Stimulated activated CD8-positive, alpha-beta memory T cell treated with anti-CD3 and anti-CD28 coated beads, Interleukin-4, amount 100 ng/mL, for 4 hours (primary cell): ENCODE measurements around the gene KLHL1.

Experiments
- DNase-seq, 2 donors: peaks; one replicate each; pipeline ENCODE4 v3.0.0-alpha.2; 2020; ENCODE audit warnings: low read depth in 2 of 2, low spot score in 1 of 2

The KLHL1 gene

DNA sequence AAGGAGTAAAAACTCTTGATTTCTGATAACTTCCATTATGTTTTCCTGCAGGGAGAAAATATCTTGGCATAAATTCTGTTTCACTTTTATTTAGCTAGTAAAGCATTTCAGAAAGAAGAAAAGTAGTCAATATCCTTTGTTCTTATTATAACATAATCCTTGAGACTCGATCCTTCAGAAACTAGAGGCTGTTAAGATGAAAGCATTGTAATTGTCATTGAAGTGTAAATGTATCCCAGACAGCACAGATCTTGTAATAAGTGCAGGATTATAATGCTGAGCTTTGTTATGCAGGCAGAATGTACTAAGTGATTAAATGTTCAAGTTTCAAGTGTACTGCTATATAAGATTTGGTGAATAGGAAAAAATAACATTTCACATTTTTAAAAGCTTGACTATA, 225.8 kb downstream of the KLHL1 start:
- no peak for DNase-seq

DNA sequence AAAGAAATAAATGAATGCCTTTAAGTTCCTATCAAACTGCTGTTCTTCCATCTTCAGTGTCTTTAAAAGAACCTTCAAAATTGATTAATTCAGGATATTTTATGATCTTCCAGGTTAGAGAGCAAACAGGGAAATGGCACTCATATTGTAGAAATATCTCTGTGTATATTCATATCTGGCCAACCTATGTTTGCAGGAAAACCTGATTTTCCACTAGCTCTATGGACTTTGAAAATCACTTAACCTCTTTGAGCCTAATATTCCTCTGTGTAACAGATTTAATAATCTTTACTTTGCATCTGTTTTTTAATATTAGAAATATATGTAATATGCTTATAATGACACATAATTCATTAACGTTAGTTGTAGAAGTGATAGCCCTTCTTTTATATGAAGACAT, 228.3 kb downstream of the KLHL1 start:
- no peak for DNase-seq

DNA sequence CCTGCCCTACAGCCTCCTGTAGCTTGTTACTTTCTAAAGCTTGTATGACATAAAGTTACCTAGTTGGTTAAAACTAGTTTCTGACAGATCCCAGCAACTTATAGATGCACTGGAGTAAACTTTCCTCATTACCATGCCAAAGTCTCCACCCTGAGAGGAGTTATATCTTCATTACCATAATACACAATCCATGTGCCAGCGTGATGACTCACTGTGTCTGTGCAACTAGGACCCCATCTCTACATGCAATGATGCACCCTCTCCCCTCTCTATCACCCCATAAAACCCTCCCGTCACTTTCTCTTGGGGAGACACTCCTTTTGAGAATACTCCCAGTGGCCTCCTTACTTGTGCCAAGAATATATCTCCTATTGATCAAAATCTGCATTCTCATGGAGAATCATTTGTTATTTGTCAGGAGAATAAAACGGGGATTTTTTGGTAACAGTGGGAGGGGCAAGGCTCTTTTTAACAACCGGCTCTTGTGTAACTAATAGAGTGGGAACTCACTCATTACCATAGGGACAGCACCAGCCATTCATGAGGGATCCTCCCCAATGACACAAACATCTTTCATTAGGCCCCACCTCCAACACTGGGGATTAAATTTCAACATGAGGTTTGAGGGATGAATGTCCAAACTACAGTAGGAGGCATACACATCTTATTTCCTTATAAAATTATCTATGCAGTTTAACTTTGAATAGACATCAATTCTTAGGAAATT, 235.8 kb downstream of the KLHL1 start:
- no peak for DNase-seq

DNA sequence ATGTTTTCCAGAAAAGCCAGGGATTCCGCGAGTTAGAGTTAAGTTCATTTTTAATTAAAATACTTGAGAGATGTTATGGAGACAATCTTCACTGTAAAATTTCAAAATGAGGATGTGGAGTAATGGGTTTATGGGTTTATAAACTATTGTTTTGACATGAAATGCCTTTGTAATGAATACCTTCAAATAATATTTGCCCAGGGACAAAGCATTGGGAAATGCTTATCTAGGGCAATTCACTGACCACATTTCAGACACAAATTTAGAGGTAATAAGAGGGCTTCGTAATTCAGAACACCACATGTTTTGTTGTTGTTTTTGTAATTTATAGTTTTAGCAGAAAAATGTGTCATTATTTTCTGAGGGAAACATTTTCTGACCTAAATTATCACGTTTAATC, 241.7 kb downstream of the KLHL1 start:
- no peak for DNase-seq

DNA sequence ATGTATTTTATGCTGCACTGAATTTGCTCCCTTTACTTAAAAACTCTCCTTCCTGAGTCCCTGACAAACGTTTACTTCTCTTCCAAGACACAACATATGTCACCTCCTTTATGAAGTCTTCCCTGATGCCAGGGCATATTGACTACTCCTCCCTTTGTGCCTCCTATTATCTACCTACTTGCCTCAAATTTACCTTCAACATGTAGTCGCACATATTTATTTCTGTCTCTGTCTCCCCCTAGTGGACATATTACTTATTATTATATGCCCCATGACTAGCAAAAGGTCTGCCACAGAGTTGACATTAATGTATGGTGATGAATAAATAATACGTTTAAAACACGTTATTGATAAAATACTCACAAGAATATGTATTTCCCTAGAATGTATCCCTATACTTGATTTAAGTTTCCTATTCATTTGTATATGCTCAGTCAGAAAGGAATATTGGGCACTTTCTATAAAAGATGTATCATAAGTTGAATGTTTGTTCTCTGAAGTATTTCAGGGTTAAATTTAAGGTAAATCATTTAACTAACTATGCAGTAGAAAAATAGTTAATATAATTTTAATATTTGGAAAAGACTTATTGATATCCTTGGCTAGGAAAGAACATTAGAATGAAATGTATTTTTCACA, 250.9 kb downstream of the KLHL1 start:
- DNase-seq = no peak

DNA sequence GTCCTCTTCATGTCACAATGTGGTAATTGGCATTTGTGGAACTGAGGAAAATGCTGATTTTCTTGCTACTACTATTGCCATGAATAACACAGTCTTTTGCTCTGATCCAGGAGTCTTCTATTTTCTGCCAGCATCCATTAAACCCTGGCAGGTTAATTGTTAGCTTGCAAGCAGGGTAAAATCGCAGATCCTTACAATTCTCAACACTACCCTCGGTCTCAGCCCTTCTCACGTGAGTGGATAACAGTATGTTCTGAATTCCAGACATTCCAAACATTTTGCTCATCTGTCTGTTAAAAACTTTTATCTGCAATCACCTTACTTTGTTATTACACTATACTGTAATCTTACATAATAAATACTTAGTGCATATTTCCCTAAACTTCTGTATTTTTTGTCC, 251.9 kb downstream of the KLHL1 start:
- no peak for DNase-seq

DNA sequence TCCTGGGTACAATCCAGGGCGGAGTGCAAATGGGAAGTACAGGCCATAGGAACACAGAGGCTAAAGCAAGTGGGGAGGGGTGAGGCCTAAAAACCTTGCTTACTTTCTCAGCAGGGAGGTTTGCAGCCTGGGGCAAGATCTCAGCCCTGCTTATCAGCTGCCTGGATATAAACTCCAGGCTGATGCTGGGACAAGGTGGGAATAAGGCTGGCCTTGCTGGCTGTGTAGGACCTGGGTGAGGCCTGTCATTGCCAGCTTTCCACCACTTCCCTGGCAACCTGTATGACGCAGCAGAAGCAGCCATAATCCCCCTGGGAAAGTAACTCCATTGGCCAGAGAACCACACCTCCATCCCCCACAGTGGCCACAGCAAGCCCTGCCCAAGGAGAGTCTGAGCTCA, 279.7 kb downstream of the KLHL1 start:
- no peak for DNase-seq

DNA sequence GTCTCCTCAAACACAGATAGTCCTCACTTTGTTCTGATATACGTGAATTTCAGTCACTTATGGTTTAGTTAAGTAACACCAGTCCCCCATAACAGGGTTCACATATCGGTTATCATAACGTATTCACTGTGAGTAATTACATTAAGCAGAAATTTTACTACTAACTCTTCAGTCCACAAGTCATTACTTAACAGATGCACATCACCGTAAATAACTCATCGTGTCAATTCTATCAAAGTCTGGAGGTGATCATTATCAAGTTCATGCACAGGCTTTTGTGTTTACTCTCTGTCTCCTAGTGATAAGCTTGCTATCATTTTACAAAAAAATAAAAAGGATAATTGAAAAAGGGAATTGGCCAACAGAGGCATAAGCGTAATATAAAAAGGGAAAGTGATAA, 288.1 kb downstream of the KLHL1 start:
- DNase-seq = no peak

DNA sequence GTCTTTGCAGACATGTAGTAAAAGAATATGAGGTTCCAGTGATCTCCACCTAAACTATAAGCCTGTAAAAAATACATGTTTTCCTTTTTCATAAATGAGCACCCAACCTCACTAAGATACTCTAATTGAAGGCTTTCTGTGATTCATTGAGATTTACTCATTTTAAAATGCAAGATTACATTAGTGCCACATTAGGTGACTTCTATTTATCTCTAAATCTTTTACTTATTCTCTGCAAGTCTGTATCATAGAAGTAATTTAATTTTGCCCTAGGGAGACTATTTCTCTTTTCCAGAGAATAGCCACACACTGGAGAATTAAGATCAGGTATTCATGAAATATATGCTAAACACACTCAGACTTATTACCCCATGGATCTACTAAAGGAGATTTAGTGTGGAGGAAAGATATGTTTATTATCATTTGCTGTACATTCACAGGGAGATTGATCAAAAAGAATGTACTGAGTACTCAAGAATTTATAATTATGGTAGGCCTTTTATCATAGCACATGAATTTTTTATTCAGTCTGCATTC, 290.9 kb downstream of the KLHL1 start:
- DNase-seq = no peak

DNA sequence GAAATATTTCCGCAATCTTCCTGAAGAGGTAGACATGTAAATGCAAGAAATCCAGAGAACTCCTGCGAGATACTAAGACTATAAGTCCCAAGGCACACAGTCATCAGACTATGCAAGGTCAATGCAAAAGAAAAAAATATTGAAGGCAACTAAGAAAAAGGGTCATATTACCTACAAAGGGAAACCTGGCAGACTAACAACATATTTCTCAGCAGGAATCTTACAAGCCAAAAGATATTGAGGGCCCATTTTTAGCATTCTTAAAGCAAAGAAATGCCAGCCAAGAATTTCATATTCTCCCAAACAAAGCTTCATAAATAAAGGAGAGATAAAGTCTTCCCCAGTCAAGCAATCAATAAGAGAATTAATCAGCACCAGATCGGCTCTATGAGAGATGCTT, 299.1 kb downstream of the KLHL1 start:
- no peak for DNase-seq

DNA sequence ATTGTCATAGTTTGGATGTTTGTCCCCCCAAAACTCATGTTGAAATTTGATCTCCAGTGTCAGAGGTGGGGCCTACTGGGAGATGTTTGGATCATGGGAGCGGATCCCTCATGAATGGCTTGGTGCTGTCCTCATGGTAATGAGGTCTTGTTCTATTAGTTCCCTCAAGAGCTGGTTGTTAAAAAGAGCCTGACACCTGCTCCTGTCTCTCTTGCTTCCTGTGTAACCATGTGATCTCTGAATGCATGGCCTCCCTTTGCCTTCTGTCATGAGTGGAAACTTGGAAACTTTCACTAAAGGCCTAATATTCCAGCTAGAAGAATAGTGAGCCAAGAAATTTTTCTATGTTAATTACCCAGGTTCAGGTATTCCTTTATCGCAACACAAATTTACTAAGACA, 312.0 kb downstream of the KLHL1 start:
- DNase-seq = no peak

DNA sequence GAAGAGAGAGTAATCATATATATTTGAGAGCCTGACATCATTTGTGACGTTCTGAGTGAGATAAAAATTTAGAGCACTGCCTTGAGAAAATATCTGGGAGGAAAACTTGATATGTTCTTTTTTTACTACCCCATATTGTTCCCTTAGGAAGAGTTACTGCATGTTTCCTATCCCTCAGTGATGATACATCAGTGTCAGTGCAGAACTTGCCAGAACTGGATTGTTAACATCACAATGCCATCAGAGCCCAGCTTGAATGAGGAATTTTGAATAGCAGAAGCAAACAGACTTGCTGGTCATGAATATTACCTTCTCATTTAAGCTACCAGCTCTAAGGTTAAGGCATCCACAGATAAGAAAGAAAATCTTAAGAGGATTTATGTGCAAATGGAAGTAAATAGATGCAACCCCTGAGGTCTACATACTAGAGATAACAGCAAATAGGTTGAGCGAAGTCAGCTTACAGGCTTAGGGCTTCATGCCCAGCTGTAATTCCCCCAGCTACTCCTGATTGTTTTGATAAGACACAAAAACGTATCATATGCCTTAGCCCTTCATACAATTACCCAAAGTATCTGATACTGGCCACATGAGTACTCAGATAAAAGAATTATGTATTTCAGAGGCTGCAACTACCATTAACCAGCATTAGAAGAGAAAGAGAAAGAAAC, 314.3 kb downstream of the KLHL1 start:
- DNase-seq = no peak

DNA sequence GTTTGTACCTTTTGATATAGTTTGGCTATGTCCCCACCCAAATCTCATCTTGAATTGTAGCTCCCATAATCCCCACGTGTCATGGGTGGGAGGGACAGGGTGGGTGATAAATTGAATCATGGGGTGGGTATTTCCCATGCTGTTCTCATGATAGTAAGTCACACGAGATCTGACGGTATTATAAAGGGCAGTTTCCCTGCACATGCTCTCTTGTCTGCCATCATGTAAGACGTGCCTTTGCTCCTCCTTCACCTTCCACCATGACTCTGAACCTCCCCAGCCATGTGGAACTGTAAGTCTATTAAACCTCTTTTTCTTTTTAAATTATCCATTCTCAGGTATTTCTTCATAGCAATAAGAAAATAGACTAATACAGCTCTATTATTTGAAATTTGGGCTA, 331.3 kb downstream of the KLHL1 start:
- no peak for DNase-seq

DNA sequence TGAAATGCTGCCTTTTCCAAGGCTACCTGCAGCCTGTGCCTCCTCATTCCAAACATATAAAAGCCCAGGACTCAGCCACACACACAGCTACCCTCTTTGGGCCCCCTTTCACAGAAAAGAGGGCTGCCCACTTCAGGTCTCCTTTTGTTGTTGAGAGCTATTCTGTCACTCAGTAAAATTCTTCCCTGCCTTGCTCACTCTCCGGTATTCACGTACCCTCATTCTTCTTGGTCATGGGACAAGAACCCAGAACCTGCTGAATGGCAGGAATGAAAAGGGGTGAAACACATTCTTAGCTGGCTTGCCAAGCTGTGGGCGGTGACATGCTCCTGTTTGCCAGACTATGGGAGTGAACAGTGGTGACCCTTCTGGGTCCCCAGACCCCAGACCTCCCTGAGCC, 338.6 kb downstream of the KLHL1 start:
- no peak for DNase-seq

DNA sequence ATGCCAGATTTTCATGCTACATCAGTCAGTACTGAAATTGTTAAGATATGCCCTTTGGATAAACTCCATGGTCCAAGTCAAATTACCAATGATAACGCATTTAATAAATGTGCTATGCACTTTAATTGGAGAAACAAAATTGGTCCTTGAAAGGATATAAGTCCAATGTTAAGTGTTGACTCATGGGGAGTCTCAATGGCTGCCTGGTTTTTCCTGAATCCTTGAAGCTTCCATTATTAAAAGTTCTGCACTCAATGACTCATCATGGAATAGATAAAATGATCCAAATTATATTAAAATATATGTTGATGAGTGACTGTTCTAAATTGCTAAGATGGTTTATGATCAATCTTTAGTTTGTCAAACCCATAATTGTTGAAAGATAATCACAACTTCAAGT, 346.7 kb downstream of the KLHL1 start:
- no peak for DNase-seq

DNA sequence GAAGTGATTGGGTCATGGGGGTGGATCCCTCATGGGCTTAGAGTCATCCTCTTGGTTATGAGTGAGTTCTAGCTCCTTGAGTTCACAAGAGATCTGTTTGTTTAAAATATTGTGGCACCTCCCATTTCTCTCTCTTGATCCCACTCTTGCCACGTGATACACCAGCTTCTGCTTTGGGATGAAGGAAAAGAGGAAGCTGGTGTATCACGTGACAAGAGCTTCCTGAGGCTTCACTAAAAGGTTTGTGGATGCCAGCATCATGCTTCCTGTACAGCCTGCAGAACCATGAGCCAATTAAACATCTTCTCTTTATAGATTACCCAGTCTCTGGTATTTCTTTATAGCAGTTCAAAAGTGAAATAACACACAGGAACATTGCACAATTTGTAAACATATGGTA, 353.2 kb downstream of the KLHL1 start:
- DNase-seq = no peak

DNA sequence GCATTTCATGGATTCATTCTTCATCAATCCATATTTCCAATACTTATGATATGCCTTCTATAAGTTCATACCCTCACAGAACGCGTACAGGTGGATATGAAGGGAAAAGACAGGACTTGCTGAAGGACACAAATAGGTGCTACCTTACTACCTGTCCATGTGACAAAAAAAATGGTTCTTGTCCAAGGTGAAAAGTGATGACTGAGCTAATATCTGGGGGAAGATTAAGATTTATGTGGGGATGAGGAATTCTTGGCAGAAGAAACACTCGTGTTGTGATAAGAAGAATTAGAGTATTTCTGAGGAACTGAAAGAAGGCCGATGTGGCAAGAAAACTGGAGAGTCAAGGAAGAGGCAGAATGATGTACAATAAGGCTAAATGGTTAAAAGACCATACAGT, 357.0 kb downstream of the KLHL1 start:
- no peak for DNase-seq

DNA sequence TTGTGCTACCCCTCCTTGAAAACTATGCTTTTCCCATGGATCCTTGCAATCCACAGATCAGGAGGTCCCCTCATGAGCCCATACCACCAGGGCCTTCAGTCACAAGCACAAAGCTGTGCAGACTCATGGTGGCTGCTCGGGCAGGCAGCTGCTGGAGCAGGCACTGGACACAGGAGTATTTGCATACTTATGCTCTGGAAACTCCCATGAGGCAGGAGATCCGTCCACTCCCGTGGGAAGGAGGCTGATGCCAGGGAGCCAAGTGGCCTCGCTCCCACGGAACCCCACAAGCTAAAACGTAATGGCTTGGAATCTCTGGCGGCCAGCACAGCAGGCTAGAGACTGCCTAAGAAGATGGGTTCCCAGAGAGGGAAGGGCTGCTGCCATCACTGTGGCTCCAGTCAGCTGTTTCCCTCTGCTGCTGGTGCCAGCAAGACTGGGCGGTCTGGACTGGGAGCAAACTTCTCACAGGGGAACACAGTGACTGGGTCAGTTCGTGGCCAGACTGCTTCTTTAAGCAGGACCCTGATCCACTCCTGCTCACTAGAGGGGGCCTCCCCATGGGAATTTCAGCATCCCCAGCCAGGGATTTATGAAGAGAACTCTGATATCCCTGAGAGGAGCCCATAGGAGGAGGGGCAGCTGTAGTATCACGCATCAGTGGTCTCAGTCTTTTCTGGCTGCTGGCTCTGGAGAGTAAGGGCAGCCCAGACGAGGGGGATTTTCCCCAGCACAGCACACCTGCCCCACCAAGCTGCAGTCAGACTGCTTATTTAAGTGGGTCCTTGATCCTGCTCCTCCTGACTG, 370.9 kb downstream of the KLHL1 start:
- no peak for DNase-seq

DNA sequence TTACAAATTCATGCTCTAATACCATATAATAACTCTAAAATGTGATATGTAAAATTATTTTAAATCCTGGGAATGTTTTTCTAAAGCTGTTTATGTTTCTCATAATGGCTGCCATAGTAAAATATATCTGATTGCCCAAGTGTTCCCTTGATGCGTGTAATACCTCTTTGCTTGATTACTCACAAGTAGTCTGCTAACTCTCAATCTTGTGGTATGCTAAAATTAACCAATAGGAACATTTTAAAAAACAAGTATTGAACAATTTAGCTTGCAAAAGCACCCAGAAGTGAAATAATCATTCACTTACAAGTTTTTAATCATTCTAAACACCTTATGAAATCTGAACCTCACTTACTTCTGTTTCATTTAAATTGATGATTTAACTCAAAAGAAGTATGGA, 386.6 kb downstream of the KLHL1 start:
- DNase-seq = no peak

DNA sequence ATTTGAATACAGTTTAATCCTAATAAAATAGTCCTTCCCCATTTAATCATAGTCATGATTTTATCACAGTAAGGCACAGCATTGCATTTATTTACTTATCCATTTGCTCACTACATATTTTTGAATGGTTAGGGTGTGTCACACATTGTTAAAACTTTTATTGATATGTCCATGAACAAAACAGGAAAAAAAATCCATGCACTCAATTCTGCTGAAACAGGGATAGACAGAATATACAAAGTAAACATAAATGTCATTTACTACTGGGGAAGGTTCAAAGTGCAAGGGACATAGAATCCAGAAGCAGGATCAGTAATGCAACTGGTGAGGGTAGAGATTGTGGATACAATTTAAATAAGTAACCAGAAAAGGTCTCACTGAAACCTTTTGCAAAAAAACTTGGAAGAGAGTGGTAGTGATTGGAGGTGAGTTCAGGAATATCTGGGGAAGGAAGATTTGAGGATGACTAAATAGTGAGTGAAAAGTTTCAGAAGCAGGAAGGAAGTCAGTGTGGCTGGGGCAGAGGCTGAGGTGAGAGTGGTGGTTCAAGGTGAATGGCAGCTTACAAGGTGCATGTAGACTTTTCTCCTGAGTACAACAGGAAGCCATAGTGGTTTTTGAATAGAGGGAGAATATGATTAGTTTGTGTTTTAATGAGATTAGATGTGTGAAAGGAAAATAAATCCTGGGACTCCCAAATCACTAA, 387.8 kb downstream of the KLHL1 start:
- DNase-seq = no peak

DNA sequence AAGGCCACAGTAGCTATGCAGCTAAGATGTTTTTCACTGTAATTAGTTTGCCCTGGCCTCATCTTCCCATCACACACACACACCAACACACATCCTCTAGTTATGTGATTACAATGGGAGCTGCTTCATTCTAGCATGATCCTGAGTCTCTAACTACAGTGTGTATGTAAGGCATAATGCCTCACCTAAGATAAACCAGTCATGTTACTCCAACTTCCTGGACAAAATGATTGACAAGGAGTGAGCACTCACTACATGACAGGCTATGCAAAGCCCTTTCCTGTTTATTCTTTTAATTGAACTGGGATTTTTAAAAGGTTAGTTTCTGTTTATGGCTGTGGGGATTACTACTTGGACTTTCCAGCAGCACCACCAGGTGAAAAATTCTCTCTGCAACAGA, 401.4 kb downstream of the KLHL1 start:
- no peak for DNase-seq
